Lower lobe of right lung (tissue), 2 donors: ENCODE data around the gene SND1. TPM values are rescaled to one million over a fixed set of nuclear protein-coding genes. Genes with fewer than 3 reads are reported as not detected.

Source experiments
- ATAC-seq, 2 donors: fragments of 200-7000 bp; cut with Tn5 transposase; one replicate each; pipeline ENCODE4 v1.9.1; 2020 to 2022; ENCODE audit warnings: mild to moderate bottlenecking in 2 of 2, moderate library complexity in 2 of 2
- DNase-seq: peaks from one replicate; pipeline ENCODE4 v3.0.0-alpha.2; 2020
- H3K27ac ChIP-seq: fragments of 200-600 bp; one replicate; pipeline ENCODE4 v1.8.0; 2022
- H3K27me3 ChIP-seq: fragments of 200-600 bp; one replicate; pipeline ENCODE4 v1.8.0; 2022; ENCODE audit warnings: low read depth
- H3K36me3 ChIP-seq: fragments of 200-600 bp; one replicate; pipeline ENCODE4 v1.8.0; 2022; ENCODE audit warnings: mild to moderate bottlenecking
- H3K4me1 ChIP-seq: fragments of 200-600 bp; one replicate; pipeline ENCODE4 v1.8.0; 2022
- H3K4me3 ChIP-seq: fragments of 200-600 bp; one replicate; pipeline ENCODE4 v1.8.0; 2022; ENCODE audit warnings: mild to moderate bottlenecking
- H3K9me3 ChIP-seq: fragments of 200-600 bp; one replicate; pipeline ENCODE4 v1.8.0; 2022
- intact Hi-C: fragments of 100-400 bp; cut with DNase I; formaldehyde crosslinking; loops from one replicate; pipeline ENCODE4 v1.11.0; 2022
- total RNA-seq: library from RNA; stranded (reverse); fragmentation: NEBNext Ultra II Directional; extraction: Animal tissue kit (Norgen Biotek cat#: 25700); gene quantifications from one replicate; pipeline ENCODE4 v1.2.1, GENCODE V29; 2021
- TF ChIP-seq, protein P1 (sequence below): fragments of 200-600 bp; IDR thresholded peaks from one replicate; pipeline ENCODE4 v1.8.0; 2022; ENCODE audit warnings: antibody characterized with exemption, mild to moderate bottlenecking
- donor health status: DM: no; HTN: yes; CAD: no; lungs with severe emphysema.

SND1 gene
- total RNA-seq, 1 donor from 2014 or later = 142 TPM

- no peaks in the 10 kb centered on the region for H3K9me3 ChIP-seq
Measured at GRCh38 chr7:127702938-127703337, 50.9 kb downstream of the SND1 start.

DNA sequence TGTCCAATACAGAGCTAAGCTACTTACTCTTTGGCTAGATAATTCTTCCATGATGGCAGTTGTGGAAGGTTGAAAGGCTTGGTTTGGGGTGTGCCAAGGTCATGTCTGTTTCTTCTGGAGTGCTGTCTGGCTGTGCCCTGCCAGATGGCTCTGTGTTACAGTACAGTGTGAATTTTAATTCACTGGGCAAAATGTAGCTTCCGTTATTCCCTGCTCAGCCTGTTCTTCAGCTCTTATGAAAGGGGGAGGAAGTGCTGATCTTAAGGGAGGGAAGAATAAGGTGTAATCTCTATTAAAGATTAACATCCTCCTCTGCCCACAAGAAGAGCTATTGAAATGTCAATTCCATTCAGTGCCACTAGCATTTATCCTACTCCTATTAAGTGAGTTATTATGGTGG is 52.2 kb downstream of the SND1 start:
- Histone ChIP-seq H3K27me3 (no peaks in the 10 kb centered on the region), H3K9me3 (no peaks in the 10 kb centered on the region), H3K4me1 (no peaks in the 10 kb centered on the region), H3K4me3 (no peak overlapping the region), H3K27ac (no peak overlapping the region), H3K36me3 (peaks cover 79% of the 10 kb centered on the region)
- DNase-seq = no peak
- TF ChIP-seq, protein P1, sequence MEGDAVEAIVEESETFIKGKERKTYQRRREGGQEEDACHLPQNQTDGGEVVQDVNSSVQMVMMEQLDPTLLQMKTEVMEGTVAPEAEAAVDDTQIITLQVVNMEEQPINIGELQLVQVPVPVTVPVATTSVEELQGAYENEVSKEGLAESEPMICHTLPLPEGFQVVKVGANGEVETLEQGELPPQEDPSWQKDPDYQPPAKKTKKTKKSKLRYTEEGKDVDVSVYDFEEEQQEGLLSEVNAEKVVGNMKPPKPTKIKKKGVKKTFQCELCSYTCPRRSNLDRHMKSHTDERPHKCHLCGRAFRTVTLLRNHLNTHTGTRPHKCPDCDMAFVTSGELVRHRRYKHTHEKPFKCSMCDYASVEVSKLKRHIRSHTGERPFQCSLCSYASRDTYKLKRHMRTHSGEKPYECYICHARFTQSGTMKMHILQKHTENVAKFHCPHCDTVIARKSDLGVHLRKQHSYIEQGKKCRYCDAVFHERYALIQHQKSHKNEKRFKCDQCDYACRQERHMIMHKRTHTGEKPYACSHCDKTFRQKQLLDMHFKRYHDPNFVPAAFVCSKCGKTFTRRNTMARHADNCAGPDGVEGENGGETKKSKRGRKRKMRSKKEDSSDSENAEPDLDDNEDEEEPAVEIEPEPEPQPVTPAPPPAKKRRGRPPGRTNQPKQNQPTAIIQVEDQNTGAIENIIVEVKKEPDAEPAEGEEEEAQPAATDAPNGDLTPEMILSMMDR = no peak
- intact Hi-C loops = no loop called here
- no peak for ATAC-seq

More at GRCh38 chr7:127702938-127703337, 50.9 kb downstream of the SND1 start:
- Histone ChIP-seq H3K4me3 (no peak overlapping the region), H3K27me3 (no peaks in the 10 kb centered on the region), H3K27ac (no peak overlapping the region), H3K4me1 (no peaks in the 10 kb centered on the region), H3K36me3 (peaks cover 83% of the 10 kb centered on the region)
- TF ChIP-seq, protein P1 = no peak
- DNase-seq = no peak
- intact Hi-C loops = no loop called here
- ATAC-seq = no peak

DNA sequence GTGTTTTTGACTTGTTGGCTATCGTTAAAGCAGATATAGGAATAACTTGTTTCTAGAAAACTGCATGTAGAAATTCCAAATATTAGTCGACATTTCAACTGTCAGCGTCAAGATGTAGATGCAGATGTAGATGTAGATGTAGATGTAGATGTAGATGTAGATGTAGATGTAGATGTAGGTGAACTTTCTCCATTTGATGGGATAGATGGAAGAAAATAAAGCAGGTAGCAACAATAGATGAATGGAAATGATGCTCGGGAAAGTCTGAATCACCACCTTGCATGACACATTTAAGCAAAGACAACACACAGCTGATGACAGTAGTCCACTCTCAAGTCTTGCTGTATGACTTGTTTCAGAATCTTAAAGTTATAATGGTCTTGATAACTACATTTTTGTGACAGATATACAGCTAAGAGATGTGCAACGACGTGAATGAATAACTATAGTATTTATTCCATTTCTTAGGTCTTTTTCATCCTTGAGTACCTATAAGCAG is 53.5 kb downstream of the SND1 start:
- TF ChIP-seq, protein P1 = no peak
- H3K4me1 ChIP-seq = no peaks in the 10 kb centered on the region
- H3K36me3 ChIP-seq = peaks cover 85% of the 10 kb centered on the region
- no peak overlapping the region for H3K27ac ChIP-seq
- ATAC-seq (no peak), DNase-seq (no peak)
- H3K9me3 ChIP-seq = no peaks in the 10 kb centered on the region
- H3K27me3 ChIP-seq = no peaks in the 10 kb centered on the region
- intact Hi-C loops = no loop called here
- H3K4me3 ChIP-seq = no peak overlapping the region

GRCh38 chr7:127706766-127707165 is 54.8 kb downstream of the SND1 start:
- DNase-seq (no peak), ATAC-seq (no peak)
- Histone ChIP-seq H3K4me3 (no peak overlapping the region), H3K27ac (no peak overlapping the region), H3K36me3 (peaks cover 76% of the 10 kb centered on the region), H3K9me3 (peaks cover 8% of the 10 kb centered on the region), H3K4me1 (no peaks in the 10 kb centered on the region), H3K27me3 (no peaks in the 10 kb centered on the region)
- intact Hi-C loops = no loop called here
- TF ChIP-seq, protein P1 = no peak

DNA sequence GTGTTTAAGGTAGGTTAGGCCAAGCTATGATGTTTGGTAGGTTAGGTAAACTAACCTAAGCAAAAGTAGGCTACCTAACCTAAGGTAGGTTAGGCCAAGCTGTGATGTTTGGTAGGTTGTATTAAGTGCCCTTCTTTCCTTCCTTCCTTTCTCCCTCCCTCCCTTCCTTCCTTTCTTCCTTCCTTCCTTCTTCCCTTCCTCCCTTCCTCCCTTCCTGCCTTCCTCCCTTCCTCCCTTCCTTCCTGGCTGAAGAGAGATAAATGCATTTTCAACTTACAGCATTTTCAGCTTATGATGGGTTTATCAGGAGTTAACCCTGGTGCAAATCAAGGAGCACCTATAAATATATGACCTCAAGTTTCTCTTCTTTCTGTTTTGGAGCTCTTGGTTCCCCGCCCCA is 56.2 kb downstream of the SND1 start:
- peaks cover 8% of the 10 kb centered on the region for H3K9me3 ChIP-seq
- ATAC-seq = no peak
- no peak for DNase-seq
- no peak overlapping the region for H3K27ac ChIP-seq
- H3K36me3 ChIP-seq = peaks cover 65% of the 10 kb centered on the region
- H3K4me3 ChIP-seq = no peak overlapping the region
- no peaks in the 10 kb centered on the region for H3K27me3 ChIP-seq
- H3K4me1 ChIP-seq = no peaks in the 10 kb centered on the region
- TF ChIP-seq, protein P1 = no peak
- intact Hi-C loops = no loop called here

DNA sequence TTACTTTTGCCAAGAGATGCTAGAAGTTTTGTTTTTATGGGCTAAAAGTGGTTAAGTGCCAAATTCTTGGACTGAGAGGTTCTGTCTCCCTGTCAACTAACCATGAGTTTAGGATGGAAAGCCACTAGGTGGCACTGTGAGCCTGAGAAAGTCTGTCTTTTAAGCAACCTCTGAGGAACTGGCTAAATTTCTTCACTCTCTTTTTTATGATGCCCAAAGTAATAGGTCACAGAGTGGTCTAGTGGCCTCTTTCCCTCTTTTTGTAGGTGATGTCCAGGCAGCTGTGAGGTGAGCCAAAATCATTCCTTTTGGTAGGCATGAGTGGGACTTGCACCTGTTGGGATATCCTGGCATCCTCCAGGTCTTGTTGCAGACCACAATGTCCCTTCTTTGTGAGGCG is 56.8 kb downstream of the SND1 start:
- no peak for DNase-seq

More for the DNA sequence above, 56.8 kb downstream of the SND1 start:
- TF ChIP-seq, protein P1 = peak; percentile 75
- no peaks in the 10 kb centered on the region for H3K27me3 ChIP-seq
- H3K4me1 ChIP-seq = no peaks in the 10 kb centered on the region
- peak; percentile 86 to 88 for ATAC-seq
- peaks cover 65% of the 10 kb centered on the region for H3K36me3 ChIP-seq
- no peak overlapping the region for H3K27ac ChIP-seq
- intact Hi-C loops = no loop called here
- H3K9me3 ChIP-seq = peaks cover 8% of the 10 kb centered on the region
- H3K4me3 ChIP-seq = no peak overlapping the region
